Memory B cell (primary cell): ENCODE data around the gene BANP.
"Not testable (repeated sequence)": the region's sequence is repeated elsewhere in the genome, so short reads cannot be mapped to it uniquely, and the experiment has no call there.

ENCODE experiments used
- ATAC-seq: fragments of 150-1000 bp; cut with Tn5 transposase; 2 replicates; pipeline ENCODE4 v1.10.0; 2021; ENCODE audit warnings: low read depth, mild to moderate bottlenecking, moderate library complexity
- DNase-seq, 2 donors: peaks; one replicate each; pipeline ENCODE4 v3.0.0; 2022; ENCODE audit warnings: low spot score in 2 of 2
- H3K27ac Mint-ChIP-seq: one replicate; pipeline ENCODE4 v1.8.0; 2022; ENCODE audit warnings: mild to moderate bottlenecking, moderate library complexity, mixed read lengths
- H3K27me3 Mint-ChIP-seq: one replicate; pipeline ENCODE4 v1.8.0; 2022; ENCODE audit warnings: mixed read lengths
- H3K36me3 Mint-ChIP-seq: one replicate; pipeline ENCODE4 v1.8.0; 2022; ENCODE audit warnings: mild to moderate bottlenecking, mixed read lengths
- H3K4me1 Mint-ChIP-seq: one replicate; pipeline ENCODE4 v1.8.0; 2022; ENCODE audit warnings: mixed read lengths
- H3K4me3 Mint-ChIP-seq: one replicate; pipeline ENCODE4 v1.8.0; 2022; ENCODE audit warnings: mild to moderate bottlenecking, moderate library complexity, mixed read lengths
- H3K9me3 Mint-ChIP-seq: one replicate; pipeline ENCODE4 v1.8.0; 2022; ENCODE audit warnings: mixed read lengths

The BANP gene

GRCh38 chr16:88078111-88078775 lies 127.0 kb downstream of the BANP start:
- Mint-ChIP-seq H3K27me3 (no peaks in the 10 kb centered on the region), H3K36me3 (peaks cover 27% of the 10 kb centered on the region), H3K27ac (no peak overlapping the region), H3K4me1 (no peaks in the 10 kb centered on the region), H3K4me3 (no peak overlapping the region), H3K9me3 (no peaks in the 10 kb centered on the region)
- no peak for DNase-seq
- no peak for ATAC-seq

GRCh38 chr16:88083582-88083981 lies 132.3 kb downstream of the BANP start:
- ATAC-seq (no peak), DNase-seq (no peak)
- H3K27ac Mint-ChIP-seq, result no peak overlapping the region
- H3K4me3 Mint-ChIP-seq, result no peak overlapping the region
- peaks cover 13% of the 10 kb centered on the region for H3K36me3 Mint-ChIP-seq
- peaks cover 2% of the 10 kb centered on the region for H3K4me1 Mint-ChIP-seq
- no peaks in the 10 kb centered on the region for H3K27me3 Mint-ChIP-seq
- no peaks in the 10 kb centered on the region for H3K9me3 Mint-ChIP-seq

GRCh38 chr16:88084881-88085280 lies 133.6 kb downstream of the BANP start:
- H3K4me3 Mint-ChIP-seq, result no peak overlapping the region
- peaks cover 2% of the 10 kb centered on the region for H3K4me1 Mint-ChIP-seq
- H3K9me3 Mint-ChIP-seq, result no peaks in the 10 kb centered on the region
- ATAC-seq (no peak), DNase-seq (no peak)
- no peaks in the 10 kb centered on the region for H3K27me3 Mint-ChIP-seq
- no peak overlapping the region for H3K27ac Mint-ChIP-seq
- peaks cover 9% of the 10 kb centered on the region for H3K36me3 Mint-ChIP-seq

DNA sequence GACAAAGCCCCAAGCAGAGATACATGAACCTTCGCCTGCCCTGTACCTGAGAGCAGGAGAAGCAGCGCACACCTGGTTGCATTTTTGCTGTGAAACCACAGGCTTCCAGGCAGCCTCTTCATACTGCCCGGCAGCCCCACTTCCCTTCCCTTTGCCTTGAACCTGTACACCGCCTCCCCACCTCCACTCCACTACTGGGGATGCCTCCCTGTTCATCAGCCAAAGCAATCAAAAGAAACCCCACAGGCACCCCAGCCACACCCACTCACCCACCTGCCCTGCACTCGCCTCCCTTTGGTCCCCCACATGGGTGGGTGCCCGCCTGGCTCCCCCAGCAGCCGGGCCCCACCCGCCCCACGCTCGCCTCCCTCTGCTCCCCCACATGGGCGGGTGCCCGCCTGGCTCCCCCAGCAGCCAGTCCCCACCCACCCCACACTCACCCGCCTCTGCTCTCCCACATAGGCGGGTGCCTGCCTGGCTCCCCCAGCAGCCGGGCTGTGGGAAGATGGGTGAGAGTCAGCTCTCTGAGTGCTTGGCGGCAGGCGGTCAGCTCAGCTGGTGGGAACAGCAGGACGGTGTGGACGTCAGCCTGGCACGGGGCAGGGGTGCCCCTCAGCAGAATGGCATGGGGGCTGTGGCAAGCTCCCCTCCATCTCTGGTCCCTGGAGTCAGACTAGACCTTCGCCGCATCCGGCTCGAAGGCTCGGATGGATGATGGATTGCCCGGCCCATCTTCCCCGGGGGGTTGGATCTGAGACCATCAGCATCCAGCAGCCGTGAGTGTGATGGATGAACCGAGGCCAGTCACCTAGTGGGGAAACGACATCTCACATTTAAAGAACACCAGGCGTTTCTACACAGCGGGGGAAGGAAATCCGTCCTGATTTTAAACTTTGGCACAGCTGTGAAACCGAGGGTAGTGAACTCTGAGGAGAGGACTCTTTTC lies 135.6 kb downstream of the BANP start:
- Mint-ChIP-seq H3K4me1 (peaks cover 2% of the 10 kb centered on the region), H3K9me3 (no peaks in the 10 kb centered on the region), H3K27ac (no peak overlapping the region), H3K27me3 (no peaks in the 10 kb centered on the region), H3K36me3 (peaks cover 5% of the 10 kb centered on the region), H3K4me3 (no peak overlapping the region)
- DNase-seq, result no peak
- no peak for ATAC-seq

- peaks cover 2% of the 10 kb centered on the region for H3K4me1 Mint-ChIP-seq
- no peak overlapping the region for H3K4me3 Mint-ChIP-seq
These were observed 136.3 kb downstream of the BANP start for GRCh38 chr16:88087517-88087877.

DNA sequence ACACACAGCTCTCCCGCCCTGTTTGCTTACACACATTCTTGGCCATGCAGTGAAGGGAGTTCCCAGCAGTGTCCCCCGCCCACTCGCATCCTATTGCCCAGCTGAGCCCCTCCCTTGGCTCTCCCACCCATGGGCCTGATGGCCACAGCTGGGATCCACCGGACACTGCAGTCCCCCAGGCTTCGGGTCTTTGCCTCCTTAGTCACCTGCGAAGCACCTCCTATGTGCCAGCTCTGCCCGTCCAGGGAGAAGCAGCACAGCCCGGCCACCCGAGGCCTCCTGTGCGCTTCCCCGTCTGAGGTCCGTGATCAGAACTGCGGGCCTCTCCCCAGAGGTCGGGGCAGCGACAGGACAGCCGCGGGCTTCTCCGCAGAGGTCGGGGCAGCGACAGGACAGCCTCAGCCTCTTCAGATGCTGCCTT lies 136.9 kb downstream of the BANP start:
- no peaks in the 10 kb centered on the region for H3K9me3 Mint-ChIP-seq
- H3K36me3 Mint-ChIP-seq, result peaks cover 5% of the 10 kb centered on the region
- no peak overlapping the region for H3K4me3 Mint-ChIP-seq
- DNase-seq, result no peak
- no peak overlapping the region for H3K27ac Mint-ChIP-seq
- peaks cover 2% of the 10 kb centered on the region for H3K4me1 Mint-ChIP-seq
- H3K27me3 Mint-ChIP-seq, result no peaks in the 10 kb centered on the region
- ATAC-seq, result no peak

More at GRCh38 chr16:88087517-88087877, 136.3 kb downstream of the BANP start:
- peaks cover 5% of the 10 kb centered on the region for H3K36me3 Mint-ChIP-seq
- no peak overlapping the region for H3K27ac Mint-ChIP-seq
- DNase-seq, result no peak
- H3K27me3 Mint-ChIP-seq, result no peaks in the 10 kb centered on the region
- no peak for ATAC-seq
- H3K9me3 Mint-ChIP-seq, result no peaks in the 10 kb centered on the region

DNA sequence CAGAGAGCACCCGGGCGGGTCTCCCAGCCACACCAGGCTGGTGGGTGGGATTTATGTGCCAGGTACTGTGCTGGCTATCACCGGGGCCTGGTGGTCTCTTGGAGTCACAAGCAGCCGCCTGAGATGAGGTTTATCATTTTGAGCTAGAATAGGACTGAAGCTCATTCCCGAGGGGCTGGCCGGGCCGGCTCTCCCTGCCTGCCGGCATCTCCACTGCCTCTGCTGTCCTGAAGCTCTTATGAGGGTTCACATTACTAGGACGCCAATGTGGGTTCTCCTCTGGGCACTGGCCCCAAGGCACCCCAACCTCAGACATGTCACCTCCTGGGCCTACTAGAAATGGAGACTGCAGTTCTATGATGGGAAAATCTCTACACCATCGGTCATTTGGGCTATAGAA lies 137.4 kb downstream of the BANP start:
- H3K4me1 Mint-ChIP-seq, H3K36me3 Mint-ChIP-seq, H3K9me3 Mint-ChIP-seq, H3K27ac Mint-ChIP-seq, ATAC-seq, DNase-seq, H3K4me3 Mint-ChIP-seq, H3K27me3 Mint-ChIP-seq: not testable (repeated sequence)

DNA sequence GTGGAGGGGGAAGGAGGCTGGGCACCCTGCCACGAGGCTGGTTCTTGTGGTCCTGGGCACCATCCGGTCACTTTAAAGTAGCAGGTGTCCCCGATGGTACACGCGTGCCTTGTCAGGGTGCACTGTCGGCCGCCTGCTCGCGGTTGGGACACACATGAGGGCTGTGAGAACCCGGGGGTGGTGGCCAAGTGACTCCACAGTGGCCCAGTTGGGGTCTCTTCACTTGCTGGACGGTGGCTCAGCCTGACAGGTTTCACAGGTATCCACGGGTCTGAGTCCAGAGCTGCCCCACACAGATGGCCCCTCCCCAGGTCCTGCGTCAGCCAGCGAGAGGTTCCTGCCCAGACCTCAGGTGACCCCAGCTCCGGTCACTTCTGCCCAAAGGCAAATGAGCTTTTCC lies 137.8 kb downstream of the BANP start:
- ATAC-seq, H3K9me3 Mint-ChIP-seq, H3K36me3 Mint-ChIP-seq, H3K4me3 Mint-ChIP-seq, H3K4me1 Mint-ChIP-seq, DNase-seq, H3K27ac Mint-ChIP-seq, H3K27me3 Mint-ChIP-seq: not testable (repeated sequence)

DNA sequence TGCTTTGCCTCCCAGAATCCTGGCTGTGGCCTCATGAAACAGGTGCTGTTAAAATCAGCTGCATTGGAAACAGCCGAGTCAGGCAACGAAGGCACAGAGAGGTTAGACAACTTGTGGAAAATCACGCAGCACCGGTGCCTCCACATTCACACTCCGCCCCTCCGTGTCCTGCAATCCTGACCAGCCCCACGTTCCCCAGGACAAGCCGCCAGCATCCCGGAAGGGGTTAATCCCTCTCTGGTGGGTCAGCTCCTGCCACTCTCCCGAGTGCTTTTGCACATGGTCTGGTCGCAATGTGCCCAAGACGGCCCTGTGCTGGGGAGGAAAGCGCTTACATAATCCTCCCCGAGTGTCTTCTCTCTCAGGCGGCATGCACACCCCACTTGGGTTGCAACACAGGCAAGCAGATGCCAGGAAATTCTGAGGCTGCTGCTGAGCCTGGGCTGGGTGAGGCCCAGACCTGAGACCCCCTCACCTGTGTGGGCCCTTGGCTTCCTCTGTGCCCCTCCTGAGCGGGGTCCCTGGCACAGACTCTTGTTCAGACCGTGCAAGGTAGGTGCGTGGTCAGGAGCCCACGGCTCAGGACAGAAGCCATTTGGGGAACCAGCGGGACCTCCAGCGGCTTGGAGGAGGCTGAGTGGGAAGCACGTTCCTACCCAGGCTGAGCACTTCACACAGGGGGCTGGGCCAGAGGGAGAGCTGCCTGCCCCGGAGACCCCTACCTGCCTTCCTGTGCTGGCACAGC lies 138.6 kb downstream of the BANP start:
- H3K27me3 Mint-ChIP-seq, H3K9me3 Mint-ChIP-seq, DNase-seq, ATAC-seq, H3K4me3 Mint-ChIP-seq, H3K36me3 Mint-ChIP-seq, H3K27ac Mint-ChIP-seq, H3K4me1 Mint-ChIP-seq: not testable (repeated sequence)

DNA sequence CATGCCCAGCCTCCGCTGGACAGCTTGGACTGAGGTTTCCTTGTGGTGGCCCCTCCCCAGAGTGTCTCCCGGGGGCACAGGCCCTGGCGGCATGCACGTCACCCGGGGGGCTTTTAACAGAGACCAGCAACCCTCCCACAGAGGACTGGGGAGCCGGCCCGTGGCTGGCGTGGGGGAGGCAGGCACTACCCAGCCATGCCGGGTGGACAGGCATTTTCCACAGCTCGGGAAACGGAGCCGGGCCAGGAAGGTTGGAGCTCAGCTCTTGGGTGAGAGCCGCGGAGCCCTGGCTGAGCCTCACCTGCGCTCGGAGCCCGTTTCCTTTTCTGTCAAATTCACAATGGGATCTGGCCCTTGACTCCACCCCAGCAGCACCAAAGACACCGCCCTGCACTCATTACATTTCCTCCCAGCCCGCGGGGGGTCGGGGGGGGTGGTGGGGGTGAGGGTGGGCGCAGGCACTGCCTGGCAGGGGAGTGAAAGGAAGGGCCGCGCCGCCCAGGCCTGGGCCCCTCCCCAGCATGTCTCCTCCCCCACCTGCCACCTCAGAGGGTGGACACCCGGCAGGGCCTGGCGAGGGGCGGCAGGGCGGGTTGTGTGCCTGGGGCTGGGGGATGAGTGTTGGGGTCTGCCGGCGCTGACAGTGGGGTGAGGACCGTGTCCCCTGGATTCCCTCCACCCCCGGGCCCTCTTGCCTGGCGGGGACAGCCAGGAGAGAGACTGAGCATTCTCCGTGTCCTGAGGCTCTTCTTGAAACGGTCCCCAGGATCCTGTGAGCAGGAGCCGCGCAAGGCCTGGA lies 139.3 kb downstream of the BANP start:
- not testable (repeated sequence) for H3K27me3 Mint-ChIP-seq, ATAC-seq, H3K4me3 Mint-ChIP-seq, H3K27ac Mint-ChIP-seq, H3K4me1 Mint-ChIP-seq, H3K36me3 Mint-ChIP-seq, DNase-seq, H3K9me3 Mint-ChIP-seq

- not testable (repeated sequence) for H3K27me3 Mint-ChIP-seq, H3K9me3 Mint-ChIP-seq, H3K27ac Mint-ChIP-seq, H3K4me1 Mint-ChIP-seq, H3K36me3 Mint-ChIP-seq, H3K4me3 Mint-ChIP-seq, DNase-seq, ATAC-seq
These were observed 140.2 kb downstream of the BANP start for GRCh38 chr16:88091221-88091971.

- H3K9me3 Mint-ChIP-seq, H3K27me3 Mint-ChIP-seq, DNase-seq, H3K36me3 Mint-ChIP-seq, H3K27ac Mint-ChIP-seq, ATAC-seq, H3K4me1 Mint-ChIP-seq, H3K4me3 Mint-ChIP-seq: not testable (repeated sequence)
These were observed 140.7 kb downstream of the BANP start for GRCh38 chr16:88091972-88092302.
